ENCODE data around the gene TMEM135.
"Not testable (repeated sequence)": the region's sequence is repeated elsewhere in the genome, so short reads cannot be mapped to it uniquely, and the experiment has no call there.

The TMEM135 gene

DNA sequence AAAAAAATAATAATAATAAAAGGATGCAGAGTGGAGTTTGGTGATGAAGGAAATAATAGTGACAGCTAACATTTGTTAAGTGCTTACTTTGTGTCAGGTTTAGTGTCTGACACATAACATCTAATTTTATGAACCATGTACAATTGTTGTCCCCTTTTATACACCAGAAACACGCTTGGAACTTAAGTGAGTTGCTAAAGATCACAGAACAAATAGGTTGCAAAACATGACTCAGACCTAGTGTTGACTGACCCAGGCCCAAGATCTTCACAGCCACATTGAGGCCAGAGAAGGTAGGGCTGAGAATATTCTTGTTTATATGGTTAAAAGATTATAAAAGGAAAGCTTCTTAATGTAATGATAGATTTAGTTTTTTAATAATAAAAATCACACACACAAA, 25.6 kb upstream of the TMEM135 start:
- no peak for TF ChIP-seq ZNF274 (IDR thresholded peaks at IDR 0.05; ENCODE audit: low read depth, low read length)
- no peak overlapping the region for H3K4me3 ChIP-seq (ENCODE audit: low read length)

DNA sequence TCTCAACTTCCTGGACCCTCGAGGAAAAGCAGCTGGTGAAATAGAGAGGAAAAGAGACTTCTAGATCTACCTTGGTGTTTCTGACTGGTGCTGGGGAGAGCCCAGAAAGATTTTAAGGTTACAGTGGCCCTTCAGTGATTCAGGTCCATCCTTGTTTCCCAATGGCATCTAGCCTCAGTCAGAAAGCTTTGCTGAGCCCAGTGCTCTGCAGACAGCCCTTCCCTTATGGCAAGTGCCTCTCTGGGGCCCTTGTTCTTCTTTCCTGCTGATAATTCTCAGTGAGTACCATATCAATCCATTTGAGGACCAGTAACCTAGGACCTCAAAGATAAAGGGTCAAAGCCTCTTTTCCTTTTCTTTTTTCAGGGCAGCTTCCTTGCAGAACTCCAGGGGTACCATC, 25.1 kb upstream of the TMEM135 start:
- no peak overlapping the region for H3K4me3 ChIP-seq (ENCODE audit: low read length)
- TF ChIP-seq ZNF274 (IDR thresholded peaks at IDR 0.05; ENCODE audit: low read depth, low read length) = no peak

DNA sequence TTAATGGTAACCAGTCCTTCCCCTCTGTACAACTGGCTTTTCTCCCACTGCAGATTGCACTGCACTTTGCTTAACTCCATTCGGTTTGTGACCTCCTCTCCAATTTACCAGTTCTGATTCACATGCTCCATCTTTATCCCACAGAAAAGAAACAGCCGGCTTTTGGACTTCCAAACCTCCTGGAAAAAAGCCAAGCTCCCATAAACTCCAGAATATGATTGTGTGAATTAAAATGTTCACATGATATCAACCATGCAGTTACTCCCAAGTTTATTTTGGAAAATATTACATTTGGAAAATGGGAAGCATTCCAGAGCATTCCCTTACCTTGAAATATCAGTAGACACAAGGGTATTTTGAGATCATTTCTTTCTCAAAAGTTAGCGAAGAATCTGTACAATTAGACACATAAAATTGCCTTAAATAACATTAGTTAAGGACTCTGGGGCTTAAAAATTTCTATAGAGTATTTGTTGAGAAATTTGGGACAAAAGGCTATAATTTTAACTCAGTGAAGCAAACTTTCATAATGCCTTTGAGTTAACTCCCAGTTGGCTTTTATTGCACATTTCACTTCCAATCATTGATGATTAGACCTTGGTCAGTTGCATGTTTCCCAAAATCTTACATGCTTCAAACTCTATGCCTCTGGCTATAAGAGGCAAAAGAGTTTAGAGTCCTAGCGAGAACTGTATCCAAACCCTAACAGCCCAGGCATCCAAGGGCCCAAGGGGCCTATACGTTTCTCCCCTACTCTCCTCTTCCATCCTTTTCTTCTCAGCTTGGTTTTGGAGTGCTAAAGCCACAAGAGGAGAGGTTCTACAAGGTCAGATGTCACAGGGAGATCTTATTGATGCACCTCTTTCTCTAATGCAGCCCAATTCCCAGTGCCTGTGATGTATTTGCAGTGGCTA, 23.6 kb upstream of the TMEM135 start:
- TF ChIP-seq ZNF274 (IDR thresholded peaks at IDR 0.05; ENCODE audit: low read depth, low read length) = no peak
- H3K4me3 ChIP-seq (ENCODE audit: low read length) = no peak overlapping the region

DNA sequence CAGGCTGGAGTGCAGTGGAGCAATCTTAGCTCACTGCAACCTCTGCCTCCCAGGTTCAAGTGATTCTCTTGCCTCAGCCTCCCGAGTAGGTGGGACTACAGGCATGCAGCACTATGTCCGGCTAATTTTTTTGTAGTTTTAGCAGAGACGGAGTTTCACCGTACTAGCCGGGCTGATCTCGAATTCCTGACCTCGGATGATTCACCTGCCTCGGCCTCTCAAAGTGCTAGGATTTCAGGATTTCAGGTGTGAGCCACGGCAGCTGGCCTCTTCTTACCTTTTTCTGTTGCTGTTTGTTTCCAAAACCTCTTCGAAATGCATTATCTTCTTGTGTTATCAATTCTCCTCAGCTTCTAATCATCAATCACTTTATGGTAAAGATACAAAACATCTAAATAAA, 22.1 kb upstream of the TMEM135 start:
- no peak overlapping the region for H3K4me3 ChIP-seq (ENCODE audit: low read length)
- TF ChIP-seq ZNF274 (IDR thresholded peaks at IDR 0.05; ENCODE audit: low read depth, low read length) = no peak

DNA sequence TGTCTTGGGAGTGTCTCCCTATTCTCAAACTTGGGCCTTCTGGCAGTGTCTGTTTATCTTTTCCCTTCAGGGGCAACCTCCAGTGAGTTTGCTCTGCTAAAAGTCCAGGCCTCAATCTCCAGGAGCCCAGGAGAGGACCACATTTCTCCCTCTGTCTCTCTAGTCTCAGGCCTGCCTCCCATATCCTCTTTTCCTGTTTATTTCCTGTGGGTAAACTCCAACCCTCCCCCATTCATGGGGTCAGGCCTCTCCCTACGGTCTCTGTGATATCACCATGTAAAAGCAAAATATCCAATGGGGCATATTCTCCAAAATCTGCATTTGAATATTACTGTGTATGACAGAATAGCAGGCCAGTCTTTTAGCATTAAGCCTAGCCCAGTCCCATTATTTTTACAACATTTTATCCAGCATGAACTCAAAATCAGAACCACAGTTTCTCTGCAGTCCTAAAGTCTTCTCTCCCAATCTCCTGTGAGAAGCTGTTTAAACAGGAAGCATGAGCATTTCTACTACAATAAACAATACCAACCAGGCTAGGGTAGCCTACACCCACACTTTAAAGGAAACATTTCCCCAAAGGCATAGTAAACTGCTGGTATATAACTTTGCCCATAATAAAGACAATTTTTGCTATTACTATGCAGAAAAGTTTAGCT, 18.0 kb upstream of the TMEM135 start:
- TF ChIP-seq ZNF274 (IDR thresholded peaks at IDR 0.05; ENCODE audit: low read depth, low read length) = no peak
- H3K4me3 ChIP-seq (ENCODE audit: low read length) = no peak overlapping the region

DNA sequence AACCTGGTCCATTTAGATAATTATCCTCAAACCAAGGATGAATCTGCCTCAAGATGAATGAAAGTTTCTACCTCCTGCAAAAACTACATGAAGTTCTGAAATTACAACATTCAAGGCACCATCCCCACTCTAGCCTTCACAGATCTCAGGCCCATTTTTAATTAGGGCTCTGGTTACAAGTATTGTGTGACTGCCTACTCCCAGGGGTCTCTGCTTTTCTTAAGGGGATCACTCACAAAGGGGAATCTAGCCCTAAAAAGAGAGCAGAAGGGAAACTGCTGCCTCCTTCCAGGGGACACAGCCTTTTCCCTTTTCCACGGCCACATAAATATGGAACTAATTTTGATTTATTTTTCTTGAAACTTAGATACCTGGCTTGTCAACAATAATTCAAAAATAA, 17.4 kb upstream of the TMEM135 start:
- TF ChIP-seq ZNF274 (IDR thresholded peaks at IDR 0.05; ENCODE audit: low read depth, low read length) = no peak
- no peak overlapping the region for H3K4me3 ChIP-seq (ENCODE audit: low read length)

DNA sequence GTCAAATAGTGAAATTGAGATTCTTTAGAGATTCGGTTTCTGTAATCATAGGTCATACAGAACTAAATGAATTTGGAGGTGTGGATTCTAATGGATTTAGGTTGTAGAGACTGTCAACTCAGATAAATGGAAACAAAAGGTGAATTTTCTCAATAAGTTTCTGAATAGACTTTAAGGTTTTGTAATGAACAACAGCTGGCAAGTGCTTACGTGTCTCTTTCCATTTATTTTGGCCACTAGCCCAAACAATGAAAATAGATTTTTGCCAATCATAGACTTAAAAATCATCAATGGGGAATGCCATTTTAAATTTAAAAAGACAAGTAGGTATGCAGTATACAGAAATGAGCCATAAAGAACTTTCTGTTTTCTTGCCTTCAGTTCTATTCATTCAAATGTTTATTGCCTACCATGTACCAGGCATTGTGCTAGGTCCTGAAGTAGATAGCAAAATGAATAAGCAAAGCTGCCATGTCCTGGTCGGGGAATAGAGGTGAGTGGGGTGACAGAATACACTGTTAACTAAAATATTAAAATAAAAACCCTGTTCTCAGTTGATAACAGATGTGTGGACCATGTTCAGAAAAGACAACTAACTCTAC, 16.9 kb upstream of the TMEM135 start:
- no peak overlapping the region for H3K4me3 ChIP-seq (ENCODE audit: low read length)
- TF ChIP-seq ZNF274 (IDR thresholded peaks at IDR 0.05; ENCODE audit: low read depth, low read length) = no peak

DNA sequence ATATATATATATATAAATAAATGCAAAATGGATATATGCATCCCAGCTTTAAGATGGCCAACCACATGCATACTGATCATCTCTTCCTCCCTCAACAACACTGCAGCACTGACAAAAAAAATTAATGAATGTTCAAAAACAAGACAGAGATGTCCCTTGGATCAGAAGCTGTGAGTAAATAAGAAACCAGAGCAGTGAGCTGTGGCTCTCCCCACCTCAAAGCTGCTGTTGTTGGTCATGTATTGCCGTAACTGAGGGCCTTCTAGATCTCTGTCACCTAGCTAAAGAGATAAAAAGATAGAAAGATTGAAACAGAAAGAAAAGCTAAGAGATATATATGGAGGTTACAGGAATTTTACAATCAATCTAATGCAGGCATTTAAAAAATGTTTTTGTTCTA, 15.5 kb upstream of the TMEM135 start:
- no peak overlapping the region for H3K4me3 ChIP-seq (ENCODE audit: low read length)
- no peak for TF ChIP-seq ZNF274 (IDR thresholded peaks at IDR 0.05; ENCODE audit: low read depth, low read length)

DNA sequence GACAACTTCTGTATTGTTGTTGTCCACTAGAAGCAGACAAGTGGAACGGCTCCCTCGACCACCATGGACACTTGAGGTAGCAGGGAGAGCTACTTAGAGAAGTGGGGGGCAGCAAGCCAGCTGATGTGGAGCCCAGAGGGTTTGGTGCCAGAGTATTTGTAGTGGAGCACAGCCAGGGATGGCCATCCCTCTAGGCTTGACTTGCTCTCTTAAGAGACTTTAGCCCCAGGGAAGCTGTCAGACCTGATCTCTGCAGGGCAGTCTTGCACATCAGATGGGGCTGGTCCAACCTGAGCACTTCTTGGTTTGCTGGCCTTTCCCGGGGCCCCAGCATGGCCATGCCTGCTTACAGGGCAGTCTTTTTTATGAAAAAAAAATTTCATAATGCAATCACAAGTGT, 15.0 kb upstream of the TMEM135 start:
- H3K4me3 ChIP-seq (ENCODE audit: low read length) = no peak overlapping the region
- no peak for TF ChIP-seq ZNF274 (IDR thresholded peaks at IDR 0.05; ENCODE audit: low read depth, low read length)

DNA sequence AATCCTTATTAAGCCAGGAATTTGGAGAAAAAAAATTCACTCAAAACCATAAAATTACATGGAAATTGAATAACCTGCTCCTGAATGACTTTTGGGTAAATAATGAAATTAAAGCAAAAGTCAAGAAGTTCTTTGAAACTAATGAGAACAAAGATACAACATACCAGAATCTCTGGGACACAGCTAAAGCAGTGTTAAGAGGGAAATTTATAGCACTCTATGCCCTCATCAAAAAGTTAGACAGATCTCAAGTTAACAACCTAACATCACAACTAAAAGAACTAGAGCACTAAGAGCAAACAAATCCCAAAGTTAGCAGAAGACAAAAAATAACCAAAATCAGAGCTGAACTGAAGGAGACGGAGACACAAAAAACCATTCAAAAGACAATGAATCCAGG, 11.3 kb upstream of the TMEM135 start:
- H3K4me3 ChIP-seq (ENCODE audit: low read length) = not testable (repeated sequence)

DNA sequence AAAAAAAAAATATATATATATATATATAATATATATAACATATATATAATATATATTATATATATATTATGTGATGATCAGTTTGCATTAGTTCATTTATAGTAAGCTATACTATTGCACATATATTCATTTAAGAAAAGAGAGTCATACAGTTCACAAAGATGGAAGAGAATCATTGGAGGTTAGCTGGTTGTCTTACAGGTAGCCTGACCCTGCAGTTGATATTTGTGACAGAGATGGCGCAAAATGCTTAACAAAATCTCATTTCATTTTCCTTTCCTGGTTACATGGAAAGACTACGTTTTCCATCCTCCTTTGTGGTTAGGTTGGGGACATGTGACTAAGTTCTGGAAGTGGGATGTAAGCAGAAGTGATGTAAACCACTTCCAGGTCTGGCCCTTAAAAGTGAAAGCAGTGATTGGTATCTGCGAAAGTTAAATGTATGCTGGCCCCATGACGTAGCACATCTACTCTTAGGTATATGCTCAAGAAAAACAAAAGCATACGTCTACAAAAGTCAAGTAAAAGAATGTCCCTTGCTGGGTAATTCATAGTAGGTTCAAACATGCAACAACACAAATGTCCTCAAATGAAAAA, 7.2 kb upstream of the TMEM135 start:
- no peak overlapping the region for H3K4me3 ChIP-seq (ENCODE audit: low read length)
- no peak for TF ChIP-seq ZNF274 (IDR thresholded peaks at IDR 0.05; ENCODE audit: low read depth, low read length)

DNA sequence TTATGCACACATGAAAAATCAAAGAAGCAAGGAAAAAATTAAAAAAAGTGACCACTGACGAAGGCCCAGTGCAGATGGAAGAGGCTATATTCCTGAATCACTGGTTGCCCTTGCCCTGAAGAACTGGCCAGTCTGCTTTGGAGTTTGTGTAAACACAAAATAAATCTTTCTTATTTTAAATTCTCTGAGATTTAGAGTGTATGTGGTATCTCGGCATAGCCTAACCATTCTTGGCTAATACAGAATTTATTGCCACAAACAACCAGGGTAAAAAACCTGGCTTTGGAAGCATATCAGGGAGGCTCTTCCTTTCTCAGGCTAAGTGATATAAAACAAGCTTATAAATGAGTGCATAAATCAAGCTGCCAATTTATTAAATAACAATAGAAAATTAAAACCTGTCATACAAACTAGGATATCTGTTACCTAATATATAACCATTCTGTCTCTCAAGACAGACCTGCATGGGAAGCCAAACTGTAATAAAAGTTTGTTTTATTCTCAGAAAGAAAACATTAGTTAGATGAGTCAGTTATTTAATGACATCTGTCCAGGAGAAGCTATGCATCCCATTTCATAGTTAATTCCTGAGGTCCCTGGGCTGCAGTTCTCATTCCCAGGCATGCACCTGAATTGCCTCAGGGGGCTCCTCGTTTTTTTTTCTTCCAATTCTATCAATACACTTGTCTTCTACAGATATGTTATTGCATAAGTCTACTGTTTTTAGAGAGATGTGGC, 6.1 kb upstream of the TMEM135 start:
- no peak for TF ChIP-seq ZNF274 (IDR thresholded peaks at IDR 0.05; ENCODE audit: low read depth, low read length)
- H3K4me3 ChIP-seq (ENCODE audit: low read length) = no peak overlapping the region

DNA sequence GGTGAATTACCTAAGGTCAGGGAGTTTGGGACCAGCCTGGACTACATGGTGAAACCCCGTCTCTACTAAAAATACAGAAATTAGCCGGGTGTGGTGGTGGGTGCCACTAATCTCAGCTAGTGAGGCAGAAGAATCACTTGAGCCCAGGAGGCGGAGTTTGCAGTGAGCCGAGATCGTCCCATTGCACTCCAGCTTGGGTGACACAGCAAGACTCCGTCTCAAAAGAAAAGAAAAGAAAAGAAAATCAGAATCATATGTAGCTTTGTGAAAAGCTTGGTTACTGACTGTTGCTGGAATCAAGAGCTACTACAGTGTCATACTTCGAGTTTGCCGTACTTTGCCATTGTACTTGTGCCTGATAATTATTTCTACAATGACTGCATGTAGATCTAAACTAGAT, 4.2 kb upstream of the TMEM135 start:
- H3K4me3 ChIP-seq (ENCODE audit: low read length) = no peak overlapping the region
- no peak for TF ChIP-seq ZNF274 (IDR thresholded peaks at IDR 0.05; ENCODE audit: low read depth, low read length)

DNA sequence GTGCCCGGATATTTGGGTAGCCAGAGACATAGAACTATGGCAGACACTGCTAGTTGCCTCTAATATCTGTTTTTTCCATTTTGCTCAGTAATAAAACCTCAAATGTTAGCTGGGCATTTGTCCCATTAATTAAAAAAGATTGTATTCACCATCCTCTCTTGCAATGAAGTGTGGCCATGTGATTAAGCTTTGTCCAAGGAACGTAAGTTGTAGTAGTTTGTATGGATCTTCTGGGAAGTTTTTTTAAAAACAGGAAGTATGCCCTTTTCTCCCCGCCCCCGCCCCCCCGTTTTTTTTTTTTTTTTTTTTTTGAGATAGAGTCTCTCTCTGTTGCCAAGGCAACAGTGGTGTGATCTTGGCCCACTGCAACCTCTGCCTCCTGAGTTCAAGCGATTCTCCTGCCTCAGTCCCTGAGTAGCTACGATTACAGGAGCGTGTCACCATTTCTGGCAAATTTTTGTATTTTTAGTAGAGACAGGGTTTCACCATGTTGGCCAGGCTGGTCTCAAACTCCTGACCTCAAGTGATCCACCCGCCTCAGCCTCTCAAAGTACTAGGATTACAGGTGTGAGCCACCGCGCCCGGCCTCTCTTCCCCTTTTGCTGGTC, 1.7 kb upstream of the TMEM135 start:
- H3K4me3 ChIP-seq (ENCODE audit: low read length) = no peak overlapping the region
- TF ChIP-seq ZNF274 (IDR thresholded peaks at IDR 0.05; ENCODE audit: low read depth, low read length) = no peak
